ENCODE results near the gene TAF11. TPM values are rescaled to one million over a fixed set of nuclear protein-coding genes. Genes with fewer than 3 reads are reported as not detected.

The TAF11 gene
- total and polyA plus RNA-seq, 2 of the 8 experiments (the other 6 are each of a cell fraction or from before 2014, with no cell fraction given), result 38.2 to 48.6 TPM

- H4K5ac ChIP-seq (ENCODE audit: insufficient read length, low read depth, low read length), result no peak overlapping the region
- no peak overlapping the region for H3K9ac ChIP-seq (replicated peaks in 1 of 4; ENCODE audit: extremely low read depth in 1 of 4, low read depth in 3 of 4, low read length in 3 of 4)
- H3K18ac ChIP-seq (ENCODE audit: extremely low read depth, low read length), result no peak overlapping the region
- H2BK12ac ChIP-seq (ENCODE audit: low read depth, low read length), result no peak overlapping the region
- no peaks in the 10 kb centered on the region for H3K27me3 ChIP-seq (replicated peaks in 1 of 4; ENCODE audit: control insufficient read depth in 3 of 4, extremely low read depth in 1 of 4, insufficient read depth in 3 of 4, low read length in 3 of 4)
- WGBS, 2 experiments (ENCODE audit: extremely low coverage in 1 of 2, insufficient coverage in 1 of 2, insufficient read length in 1 of 2, insufficient replicate concordance in 2 of 2, low coverage in 1 of 2, low lambda C conversion rate in 2 of 2, missing lambda C conversion rate in 1 of 2), result 78% methylated on average over 3 of the region's 3 CpGs; no CpG with 5 or more reads in 1 of the 2 experiments
- H3K4me3 ChIP-seq (ENCODE audit: extremely low read depth in 1 of 4, insufficient read depth in 2 of 4, low read depth in 3 of 4, low read length in 4 of 4), result no peak overlapping the region
- H3K4me1 ChIP-seq (replicated peaks in 1 of 4; ENCODE audit: control insufficient read depth in 3 of 4, insufficient read depth in 4 of 4, low read length in 3 of 4), result peaks cover 0 to 13% (median 4%) of the 10 kb centered on the region in 4 experiments; a peak in 4 of 7 replicates
- H3K36me3 ChIP-seq (ENCODE audit: control insufficient read depth in 2 of 4, insufficient read depth in 4 of 4, low read length in 3 of 4), result no peaks in the 10 kb centered on the region
- no peak overlapping the region for H4K8ac ChIP-seq (ENCODE audit: extremely low read depth, insufficient read depth, low read length)
- no peak overlapping the region for H2BK120ac ChIP-seq (replicated peaks; ENCODE audit: low read depth, low read length)
- H3K79me1 ChIP-seq (ENCODE audit: low read depth, low read length), result no peaks in the 10 kb centered on the region; the same call in none of the 2 replicates
- H3K4ac ChIP-seq (replicated peaks; ENCODE audit: insufficient read length, low read depth, low read length), result no peak overlapping the region
- H3K9me3 ChIP-seq (ENCODE audit: insufficient read depth in 2 of 2, low read depth in 1 of 2, low read length in 1 of 2), result no peaks in the 10 kb centered on the region
- H3K79me2 ChIP-seq (ENCODE audit: control insufficient read depth in 1 of 2, insufficient read depth in 2 of 2, low read length in 2 of 2), result peaks cover 0 to 26% of the 10 kb centered on the region in 2 experiments; a peak in 2 of 4 replicates
- H3K27ac ChIP-seq (ENCODE audit: low read depth, low read length), result no peak overlapping the region
- CTCF ChIA-PET (ENCODE audit: partially characterized antibody), result interaction anchor here (2.0 kb wide), 1 partner anchor 10 kb away, joined by 7 read pairs; no protein-coding TSS in a partner anchor
- H3K23me2 ChIP-seq (ENCODE audit: low read depth, low read length), result peaks cover 3% of the 10 kb centered on the region; the same call in 1 of the 2 replicates
- H2BK20ac ChIP-seq (ENCODE audit: low read length), result peak overlapping the region; percentile 35; the same call in 1 of the 2 replicates
- H4K91ac ChIP-seq (replicated peaks; ENCODE audit: insufficient read length, low read length), result no peak overlapping the region
- TF ChIP-seq TBP (IDR thresholded peaks at IDR 0.05; ENCODE audit: low read depth, low read length) (no peak), ZNF274 (IDR thresholded peaks at IDR 0.05; ENCODE audit: borderline replicate concordance, extremely low read depth, low read length) (no peak), TAF7 (optimal IDR thresholded peaks at IDR 0.05; ENCODE audit: borderline replicate concordance, low read depth, low read length) (peak; percentile 18), CTCF (IDR thresholded peaks at IDR 0.05; ENCODE audit: control extremely low read depth in 1 of 3, insufficient read depth in 1 of 3, low read depth in 1 of 3, low read length in 3 of 3) (no peak)
- H3K4me2 ChIP-seq (ENCODE audit: insufficient read depth in 1 of 2, low read depth in 2 of 2, low read length in 2 of 2), result no peak overlapping the region
- H3K56ac ChIP-seq (replicated peaks; ENCODE audit: insufficient read length, low read depth, low read length), result no peak overlapping the region
- no peak overlapping the region for H2BK15ac ChIP-seq (ENCODE audit: low read length)
- H3K23ac ChIP-seq (ENCODE audit: insufficient read length), result no peak overlapping the region
- POLR2A ChIA-PET (ENCODE audit: partially characterized antibody), result interaction anchor here (1.2 to 1.4 kb wide), 2 partner anchors 11 to 32 kb away, joined by 3 to 4 read pairs; no protein-coding TSS in a partner anchor
- DNase-seq (ENCODE audit: low read depth in 1 of 2, low spot score in 2 of 2) (no peak), FAIRE-seq (no peak)
- no peak overlapping the region for H2BK5ac ChIP-seq (ENCODE audit: low read depth, low read length)
- no peak overlapping the region for H2AK5ac ChIP-seq (ENCODE audit: low read depth, low read length)
- H3K14ac ChIP-seq (ENCODE audit: insufficient read length), result no peak overlapping the region
- peaks cover 17 to 27% of the 10 kb centered on the region in 2 experiments for H4K20me1 ChIP-seq (replicated peaks in 1 of 2; ENCODE audit: control insufficient read depth in 1 of 2, insufficient read depth in 2 of 2, low read length in 2 of 2)
- H2AFZ ChIP-seq (ENCODE audit: low read length), result no peak overlapping the region
Observed at GRCh38 chr6:34928220-34928619, 40.4 kb upstream of the TAF11 start.
